OCI-LY7 (cell line): ENCODE measurements around the gene SUSD5.

Experiments used
- CTCF ChIP-seq: fragments of 200-600 bp; sonication (generic); conservative IDR thresholded peaks from 2 replicates; pipeline ENCODE4 v1.5.1; 2014; ENCODE audit warnings: mild to moderate bottlenecking, antibody characterized with exemption, low read length, moderate library complexity, mixed read lengths
- EZH2phosphoT487 ChIP-seq: fragments of 200-600 bp; sonication (generic); IDR thresholded peaks from 2 replicates; pipeline ENCODE4 v1.6.1; 2018; ENCODE audit warnings: low read depth, borderline replicate concordance, mild to moderate bottlenecking, mixed run types, antibody characterized with exemption, low read length, moderate library complexity, mixed read lengths

- no peak for TF ChIP-seq CTCF
- TF ChIP-seq EZH2phosphoT487, result no peak
Measured at GRCh38 chr3:33139996-33140395, 78.6 kb downstream of the SUSD5 start.
